Hepatocyte (in vitro differentiated cells): ENCODE measurements around the gene OR51A2.
A peak's percentile ranks its signal among the peaks of the same experiment; 100 is the strongest.

ENCODE experiments used
- EZH2 ChIP-seq: fragments of 200-600 bp; sonication (generic); IDR thresholded peaks from 2 replicates; pipeline ENCODE4 v1.6.1; 2016; ENCODE audit warnings: antibody characterized with exemption, mild to moderate bottlenecking, borderline replicate concordance
- TF ChIP-seq, protein P1 (sequence below): fragments of 200-600 bp; sonication (generic); IDR thresholded peaks from 2 replicates; pipeline ENCODE4 v1.5.1; 2016; ENCODE audit warnings: antibody characterized with exemption, mild to moderate bottlenecking; ENCODE audit not compliant: poor library complexity

DNA sequence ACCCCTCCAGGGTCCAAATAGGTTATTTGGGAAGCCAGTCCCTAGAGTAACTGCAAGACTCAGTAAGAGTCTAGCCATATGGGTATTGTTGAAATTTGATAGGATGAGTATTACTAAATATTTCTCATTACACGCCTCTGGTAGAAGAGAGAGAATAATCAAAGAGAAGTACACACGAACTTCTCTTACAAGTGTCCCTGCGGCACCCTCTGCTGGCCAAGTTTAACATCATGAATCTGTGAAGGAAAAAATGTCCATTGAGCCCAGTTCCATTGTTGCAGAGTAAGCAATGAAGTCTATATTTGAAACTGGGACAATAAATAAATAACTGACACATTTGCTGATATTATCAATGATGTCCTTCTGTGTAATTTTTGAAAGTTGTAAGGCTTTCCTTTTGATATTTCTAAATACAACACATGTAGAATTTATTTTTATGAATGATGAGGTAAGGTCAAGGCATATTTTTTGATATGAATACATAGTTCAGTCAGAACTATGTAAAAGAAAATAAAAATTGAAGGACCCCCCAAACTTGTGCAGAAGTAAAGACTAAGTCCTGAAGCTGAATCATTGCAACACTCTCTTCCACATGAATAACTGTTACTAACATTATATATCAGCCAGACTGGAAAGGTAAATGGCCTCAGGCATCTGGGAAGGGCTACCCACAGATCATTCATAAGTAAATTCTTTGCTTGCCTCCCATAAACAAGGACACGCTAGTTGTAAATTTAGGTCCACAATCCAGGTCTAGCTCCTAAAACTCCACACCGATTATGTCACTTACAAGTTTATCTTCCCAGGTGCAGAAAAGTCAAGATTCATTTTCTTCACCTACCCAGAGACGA lies 49.1 kb upstream of the OR51A2 start:
- TF ChIP-seq, protein P1, sequence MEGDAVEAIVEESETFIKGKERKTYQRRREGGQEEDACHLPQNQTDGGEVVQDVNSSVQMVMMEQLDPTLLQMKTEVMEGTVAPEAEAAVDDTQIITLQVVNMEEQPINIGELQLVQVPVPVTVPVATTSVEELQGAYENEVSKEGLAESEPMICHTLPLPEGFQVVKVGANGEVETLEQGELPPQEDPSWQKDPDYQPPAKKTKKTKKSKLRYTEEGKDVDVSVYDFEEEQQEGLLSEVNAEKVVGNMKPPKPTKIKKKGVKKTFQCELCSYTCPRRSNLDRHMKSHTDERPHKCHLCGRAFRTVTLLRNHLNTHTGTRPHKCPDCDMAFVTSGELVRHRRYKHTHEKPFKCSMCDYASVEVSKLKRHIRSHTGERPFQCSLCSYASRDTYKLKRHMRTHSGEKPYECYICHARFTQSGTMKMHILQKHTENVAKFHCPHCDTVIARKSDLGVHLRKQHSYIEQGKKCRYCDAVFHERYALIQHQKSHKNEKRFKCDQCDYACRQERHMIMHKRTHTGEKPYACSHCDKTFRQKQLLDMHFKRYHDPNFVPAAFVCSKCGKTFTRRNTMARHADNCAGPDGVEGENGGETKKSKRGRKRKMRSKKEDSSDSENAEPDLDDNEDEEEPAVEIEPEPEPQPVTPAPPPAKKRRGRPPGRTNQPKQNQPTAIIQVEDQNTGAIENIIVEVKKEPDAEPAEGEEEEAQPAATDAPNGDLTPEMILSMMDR: peak; percentile 75
- no peak for TF ChIP-seq EZH2
